HG03045 (cell line): ENCODE measurements around the gene ABTB1.

ENCODE experiments used
- ATAC-seq: cut with Tn5 transposase; IDR thresholded peaks from one replicate; pipeline ENCODE4 v1.9.1; 2021; ENCODE audit warnings: mild to moderate bottlenecking, moderate library complexity; ENCODE audit not compliant: unreplicated experiment

The ABTB1 gene

DNA sequence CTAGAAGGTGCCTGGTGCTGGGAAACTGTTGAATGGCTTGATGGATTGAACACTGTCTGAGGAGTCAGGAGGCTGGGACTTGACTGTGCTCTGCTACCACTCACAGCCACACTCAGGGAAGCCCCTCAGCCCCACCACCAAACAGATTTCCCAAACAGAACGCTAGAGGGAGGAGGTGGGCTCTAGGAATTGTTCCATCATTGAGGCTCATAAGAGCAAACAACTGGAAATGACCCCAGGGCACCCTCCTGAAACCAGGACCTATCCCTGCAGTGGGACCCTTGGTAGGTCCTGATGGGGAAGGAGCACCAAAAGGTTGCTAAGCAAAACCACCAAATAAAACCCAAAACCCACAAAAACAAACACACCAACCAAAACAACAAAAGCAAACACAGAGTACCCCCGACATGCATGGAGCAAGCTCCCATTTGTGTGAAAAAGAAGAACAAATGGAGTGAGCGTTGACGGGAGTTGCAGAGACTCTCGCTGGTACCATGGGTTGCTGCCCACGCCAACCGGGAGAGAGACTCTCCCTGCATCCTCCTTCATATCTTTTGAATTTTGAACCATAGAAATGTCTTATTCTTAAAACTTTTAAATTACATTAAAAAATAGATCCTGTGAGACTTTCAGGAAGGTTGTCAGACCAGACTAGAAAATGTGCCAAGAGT, 45.6 kb downstream of the ABTB1 start:
- ATAC-seq: no peak

DNA sequence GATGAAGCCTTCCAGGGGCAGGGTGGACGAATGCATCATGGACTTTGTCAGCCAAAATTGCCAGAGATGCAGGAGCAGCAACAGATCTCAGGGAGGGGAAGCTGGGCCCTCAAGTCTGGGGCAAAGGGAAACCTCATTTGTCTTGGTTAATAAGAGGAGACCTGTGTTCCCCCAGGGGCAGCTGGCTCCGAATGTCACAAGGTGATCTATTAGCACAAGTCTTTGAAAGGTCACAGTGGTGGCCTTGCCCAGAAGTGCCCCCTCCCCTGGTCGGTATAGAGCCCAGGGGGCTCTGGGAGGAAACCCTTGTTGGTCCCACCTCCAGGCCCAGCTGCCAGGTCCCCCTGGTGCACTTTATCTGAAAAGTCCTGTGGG, 46.2 kb downstream of the ABTB1 start:
- ATAC-seq: no peak

- ATAC-seq: no peak
These were observed 46.6 kb downstream of the ABTB1 start for GRCh38 chr3:127719369-127719768.

- ATAC-seq: no peak
These were observed 47.5 kb downstream of the ABTB1 start for GRCh38 chr3:127720161-127720823.

GRCh38 chr3:127720985-127721935, 48.5 kb downstream of the ABTB1 start:
- no peak for ATAC-seq

DNA sequence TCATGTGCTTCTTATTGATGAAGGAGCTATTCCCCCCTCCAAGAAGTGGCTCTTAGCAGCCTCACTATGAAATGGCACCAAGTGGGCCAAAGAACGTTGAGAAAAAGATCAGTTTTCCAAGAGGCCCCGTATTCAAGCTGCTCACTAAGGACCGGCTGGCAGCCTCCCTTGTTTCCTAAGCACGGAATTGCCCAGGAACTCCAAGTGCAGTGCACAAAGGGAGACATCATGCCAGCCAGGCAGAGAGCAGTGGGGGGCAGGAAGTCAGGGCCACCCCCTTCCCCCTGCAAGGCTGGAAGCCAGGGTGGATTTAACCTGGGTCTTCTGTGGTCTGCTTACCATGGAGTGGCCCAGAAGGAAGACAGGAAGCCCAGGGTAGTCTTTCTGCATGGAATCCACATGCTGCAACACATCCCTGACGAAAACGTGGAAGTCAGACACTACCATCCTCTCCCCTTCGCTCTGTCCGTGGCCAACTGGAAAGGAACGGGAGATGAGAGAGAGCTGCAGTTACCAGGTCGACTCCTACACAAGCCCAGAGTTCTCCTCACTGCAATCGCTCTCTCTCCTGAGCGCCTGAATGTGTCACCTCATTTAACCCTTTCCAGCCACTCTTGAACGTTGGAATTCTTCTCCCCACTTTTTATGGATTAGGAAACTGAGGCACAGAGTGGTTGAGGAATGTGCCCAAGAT, 49.5 kb downstream of the ABTB1 start:
- no peak for ATAC-seq

GRCh38 chr3:127723011-127723567, 50.3 kb downstream of the ABTB1 start:
- no peak for ATAC-seq

- no peak for ATAC-seq
These were observed 54.1 kb downstream of the ABTB1 start for GRCh38 chr3:127726894-127727293.

- ATAC-seq: no peak
These were observed 55.8 kb downstream of the ABTB1 start for GRCh38 chr3:127728417-127729015.

- ATAC-seq: no peak
These were observed 56.9 kb downstream of the ABTB1 start for GRCh38 chr3:127729556-127730056.

DNA sequence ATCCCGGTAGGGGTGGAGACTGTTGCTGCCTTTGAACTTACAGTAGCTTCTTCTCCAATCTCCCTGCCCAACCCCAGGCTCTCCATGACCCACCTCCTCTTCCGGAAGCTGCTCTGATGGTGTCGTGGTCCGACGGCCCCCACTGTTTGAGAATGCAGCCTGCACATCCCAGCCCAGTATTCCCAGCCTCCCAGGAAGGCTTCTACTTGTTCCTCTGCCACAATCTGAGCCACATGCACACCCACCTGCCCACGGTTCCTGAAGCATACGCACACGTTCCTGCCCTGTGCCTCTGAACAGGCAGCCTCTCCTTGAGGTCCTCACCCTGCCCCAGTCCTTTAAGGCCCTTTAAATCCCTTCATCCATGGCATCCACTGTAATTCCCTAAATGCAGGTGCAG, 57.4 kb downstream of the ABTB1 start:
- no peak for ATAC-seq
